Suprapubic skin (tissue), 4 donors: ENCODE measurements around the gene GAST. TPM values are rescaled to one million over a fixed set of nuclear protein-coding genes. Genes with fewer than 3 reads are reported as not detected.
"Not testable (repeated sequence)": the region's sequence is repeated elsewhere in the genome, so short reads cannot be mapped to it uniquely, and the experiment has no call there.

ENCODE experiments used
- DNase-seq, 2 donors: peaks; one replicate each; pipeline ENCODE4 v3.0.0-alpha.2; 2019; ENCODE audit warnings: low spot score in 2 of 2
- H3K27ac ChIP-seq: fragments of 200-600 bp; sonication (generic); one replicate; pipeline ENCODE4 v1.5.1; 2019
- H3K27me3 ChIP-seq: fragments of 200-600 bp; sonication (generic); one replicate; pipeline ENCODE4 v1.5.1; 2019
- H3K36me3 ChIP-seq: fragments of 200-600 bp; sonication (generic); one replicate; pipeline ENCODE4 v1.5.1; 2019
- H3K4me1 ChIP-seq: fragments of 200-600 bp; sonication (generic); one replicate; pipeline ENCODE4 v1.5.1; 2019
- H3K4me3 ChIP-seq: fragments of 200-600 bp; sonication (generic); one replicate; pipeline ENCODE4 v1.5.1; 2019; ENCODE audit warnings: mild to moderate bottlenecking
- H3K9me3 ChIP-seq: fragments of 200-600 bp; sonication (generic); one replicate; pipeline ENCODE4 v1.5.1; 2019
- CTCF ChIP-seq, 2 donors: fragments of 200-600 bp in 1 of 2; fragments of 450-650 bp in 1 of 2; sonication (generic) in 1 of 2; IDR thresholded peaks; one replicate each; pipeline ENCODE4 v1.5.1; 2016 to 2019; ENCODE audit warnings: antibody characterized with exemption in 2 of 2, mild to moderate bottlenecking in 1 of 2, moderate library complexity in 1 of 2
- EP300 ChIP-seq: sonication (generic); formaldehyde crosslinking; IDR thresholded peaks from one replicate; pipeline ENCODE4 v1.6.1; 2017; ENCODE audit warnings: antibody characterized with exemption
- POLR2A ChIP-seq, 2 donors: fragments of 450-650 bp; IDR thresholded peaks; one replicate each; pipeline ENCODE4 v1.6.1; 2017; ENCODE audit warnings: antibody characterized with exemption in 2 of 2, mild to moderate bottlenecking in 2 of 2, moderate library complexity in 2 of 2
- POLR2AphosphoS5 ChIP-seq, 3 donors: sonication (generic); formaldehyde crosslinking; IDR thresholded peaks; one replicate each; pipeline ENCODE4 v1.6.1; 2017; ENCODE audit warnings: antibody characterized with exemption in 3 of 3
- WGBS: methylation state at CpG from one replicate; pipeline ENCODE4 v1.1.5; 2018; 5-methylcytosine and 5-hydroxymethylcytosine counted together
- total RNA-seq, 4 donors: library from RNA; depleted of rRNA; stranded (reverse); fragments of >200 nt; gene quantifications; one replicate each; pipeline ENCODE4 v1.1.0, GENCODE V29; 2016

GAST gene
- total RNA-seq, 4 donors from 2014 or later: not detected

GRCh38 chr17:41682631-41683030, 29.5 kb upstream of the GAST start:
- Histone ChIP-seq H3K27me3 (no peaks in the 10 kb centered on the region), H3K9me3 (no peaks in the 10 kb centered on the region), H3K4me1 (peaks cover 22% of the 10 kb centered on the region), H3K4me3 (no peak overlapping the region), H3K27ac (no peak overlapping the region), H3K36me3 (no peaks in the 10 kb centered on the region)
- no peak for TF ChIP-seq CTCF (IDR thresholded peaks at IDR 0.05)
- no peak for TF ChIP-seq POLR2A (IDR thresholded peaks at IDR 0.05)
- TF ChIP-seq POLR2AphosphoS5 (IDR thresholded peaks at IDR 0.05): no peak
- no peak for TF ChIP-seq EP300
- DNase-seq: no peak
- 79% methylated on average over 5 of the region's 5 CpGs for WGBS

- 70% methylated on average over 8 of the region's 8 CpGs for whole genome bisulfite sequencing
- DNase-seq: no peak
- TF ChIP-seq POLR2A (IDR thresholded peaks at IDR 0.05) (no peak), POLR2AphosphoS5 (IDR thresholded peaks at IDR 0.05) (no peak), CTCF (IDR thresholded peaks at IDR 0.05) (no peak), EP300 (no peak)
- no peak overlapping the region for H3K4me3 ChIP-seq
- peaks cover 21% of the 10 kb centered on the region for H3K4me1 ChIP-seq
- H3K27me3 ChIP-seq: no peaks in the 10 kb centered on the region
- no peak overlapping the region for H3K27ac ChIP-seq
- H3K36me3 ChIP-seq: no peaks in the 10 kb centered on the region
- no peaks in the 10 kb centered on the region for H3K9me3 ChIP-seq
These were observed 28.6 kb upstream of the GAST start for GRCh38 chr17:41683441-41684007.

GRCh38 chr17:41684035-41684434, 28.1 kb upstream of the GAST start:
- H3K27me3 ChIP-seq: no peaks in the 10 kb centered on the region
- peaks cover 16% of the 10 kb centered on the region for H3K4me1 ChIP-seq
- no peak overlapping the region for H3K27ac ChIP-seq
- H3K4me3 ChIP-seq: no peak overlapping the region
- TF ChIP-seq POLR2AphosphoS5 (IDR thresholded peaks at IDR 0.05) (no peak), CTCF (IDR thresholded peaks at IDR 0.05) (no peak), POLR2A (IDR thresholded peaks at IDR 0.05) (no peak), EP300 (no peak)
- no peaks in the 10 kb centered on the region for H3K9me3 ChIP-seq
- H3K36me3 ChIP-seq: no peaks in the 10 kb centered on the region
- no peak for DNase-seq
- WGBS: 61% methylated on average over 4 of the region's 4 CpGs

- 90% methylated on average over 13 of the region's 13 CpGs for WGBS
- not testable (repeated sequence) for H3K27me3 ChIP-seq, H3K27ac ChIP-seq, DNase-seq, H3K9me3 ChIP-seq, H3K4me3 ChIP-seq
- peaks cover 14% of the 10 kb centered on the region for H3K36me3 ChIP-seq
- peaks cover 21% of the 10 kb centered on the region for H3K4me1 ChIP-seq
These were observed 26.4 kb upstream of the GAST start for GRCh38 chr17:41685753-41686152.

- H3K36me3 ChIP-seq: peaks cover 20% of the 10 kb centered on the region
- WGBS: 92% methylated on average over 4 of the region's 4 CpGs
- no peaks in the 10 kb centered on the region for H3K27me3 ChIP-seq
- H3K4me3 ChIP-seq: no peak overlapping the region
- H3K9me3 ChIP-seq: no peaks in the 10 kb centered on the region
- DNase-seq: no peak
- H3K27ac ChIP-seq: no peak overlapping the region
- H3K4me1 ChIP-seq: peaks cover 27% of the 10 kb centered on the region
- TF ChIP-seq POLR2A (IDR thresholded peaks at IDR 0.05): no peak
- TF ChIP-seq CTCF (IDR thresholded peaks at IDR 0.05): no peak
- TF ChIP-seq POLR2AphosphoS5 (IDR thresholded peaks at IDR 0.05): no peak
- no peak for TF ChIP-seq EP300
These were observed 25.9 kb upstream of the GAST start for GRCh38 chr17:41686281-41686680.
